SK-N-SH treated with all-trans-retinoic acid at 6 μM for 48 hours (cell line): ENCODE data around the gene KIAA1755.

ENCODE experiments used
- ARNTL ChIP-seq: fragments of 450-650 bp; formaldehyde crosslinking; IDR thresholded peaks from 2 replicates; pipeline ENCODE4 v1.5.0; 2020; ENCODE audit warnings: low read depth, mild to moderate bottlenecking, moderate library complexity, borderline replicate concordance
- RARB ChIP-seq: fragments of 250-450 bp; sonication (Bioruptor Pico); IDR thresholded peaks from 2 replicates; pipeline ENCODE4 v1.8.0; 2021; ENCODE audit warnings: mild to moderate bottlenecking, moderate library complexity
- SNAI2 ChIP-seq: fragments of 250-450 bp; sonication (Bioruptor Pico); IDR thresholded peaks from 2 replicates; pipeline ENCODE4 v1.5.0; 2020; ENCODE audit warnings: mild to moderate bottlenecking, moderate library complexity
- ZFP30 ChIP-seq: fragments of 450-650 bp; formaldehyde crosslinking; IDR thresholded peaks from 2 replicates; pipeline ENCODE4 v1.5.0; 2022; ENCODE audit warnings: mild to moderate bottlenecking, moderate library complexity
- ZNF70 ChIP-seq: fragments of 450-650 bp; formaldehyde crosslinking; IDR thresholded peaks from 2 replicates; pipeline ENCODE4 v1.5.0; 2020; ENCODE audit warnings: mild to moderate bottlenecking, moderate library complexity
- ZNF8 ChIP-seq: fragments of 450-650 bp; formaldehyde crosslinking; IDR thresholded peaks from 2 replicates; pipeline ENCODE4 v1.5.0; 2020; ENCODE audit warnings: mild to moderate bottlenecking, moderate library complexity

DNA sequence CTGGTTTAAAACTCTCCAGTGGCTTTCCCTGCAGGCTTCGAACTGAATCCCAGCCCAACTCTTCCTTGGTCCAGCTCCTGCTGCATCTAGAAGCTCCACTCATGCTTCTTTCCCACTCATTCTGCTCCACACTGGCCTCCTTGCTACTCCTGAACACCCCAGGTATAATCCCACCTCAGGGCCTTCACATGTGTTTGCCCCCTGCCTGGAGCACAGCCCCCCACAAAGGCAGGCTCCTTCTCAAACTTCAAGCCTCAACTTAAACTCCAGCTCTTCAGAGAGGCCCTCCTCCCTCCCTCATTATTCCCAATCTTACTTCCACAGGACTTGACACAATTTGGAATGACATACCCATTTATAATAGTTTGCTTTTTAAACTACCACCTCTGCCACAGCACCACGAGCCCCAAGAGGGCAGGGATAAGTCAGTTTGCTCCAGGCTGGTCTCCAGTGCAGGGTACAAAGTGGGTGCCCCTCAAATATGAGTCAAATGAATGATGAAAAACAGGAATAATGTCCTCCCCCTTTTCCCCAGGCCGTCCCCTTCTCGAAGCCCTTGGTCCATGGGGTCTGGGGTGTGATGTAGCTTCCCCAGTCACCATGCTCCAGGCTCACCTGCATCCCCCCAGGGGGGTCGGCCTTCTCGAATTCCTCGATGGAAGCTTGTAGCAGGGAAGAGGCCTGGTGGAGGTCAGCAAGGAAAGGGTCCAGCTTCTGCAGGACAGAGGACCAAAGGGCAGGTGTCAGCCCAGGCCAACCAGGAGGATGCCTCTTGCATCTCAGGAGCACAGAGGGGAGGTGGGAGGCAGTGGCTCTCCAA is 37.4 kb downstream of the KIAA1755 start:
- TF ChIP-seq ZNF70 (CRISPR knock-in tag) (no peak), ZNF8 (no peak), RARB (CRISPR knock-in tag) (no peak), ZFP30 (CRISPR knock-in tag) (no peak), ARNTL (CRISPR knock-in tag) (no peak), SNAI2 (CRISPR knock-in tag) (no peak)
